IPS-15b (cell line): ENCODE measurements around the gene FOXC2.
"Not testable (repeated sequence)": the region's sequence is repeated elsewhere in the genome, so short reads cannot be mapped to it uniquely, and the experiment has no call there.

Experiments
- H3K27me3 ChIP-seq: one replicate; pipeline ENCODE4 v1.6.1; 2013; ENCODE audit warnings: low read length; ENCODE audit not compliant: control insufficient read depth, insufficient read depth
- H3K36me3 ChIP-seq: one replicate; pipeline ENCODE4 v1.6.1; 2013; ENCODE audit warnings: low read length; ENCODE audit not compliant: control insufficient read depth, insufficient read depth
- H3K4me1 ChIP-seq: one replicate; pipeline ENCODE4 v1.6.1; 2013; ENCODE audit warnings: mild to moderate bottlenecking, low read length; ENCODE audit not compliant: control insufficient read depth, insufficient read depth
- H3K4me3 ChIP-seq: one replicate; pipeline ENCODE4 v1.5.1; 2013; ENCODE audit warnings: low read depth, low read length
- H3K9ac ChIP-seq: one replicate; pipeline ENCODE4 v1.6.1; 2013; ENCODE audit warnings: low read depth, mild to moderate bottlenecking, low read length
- H3K9me3 ChIP-seq: one replicate; pipeline ENCODE4 v1.6.1; 2013; ENCODE audit warnings: mild to moderate bottlenecking, low read length; ENCODE audit not compliant: control insufficient read depth, insufficient read depth

FOXC2 gene

GRCh38 chr16:86587955-86588354, 21.3 kb downstream of the FOXC2 start:
- H3K4me3 ChIP-seq: not testable (repeated sequence)

DNA sequence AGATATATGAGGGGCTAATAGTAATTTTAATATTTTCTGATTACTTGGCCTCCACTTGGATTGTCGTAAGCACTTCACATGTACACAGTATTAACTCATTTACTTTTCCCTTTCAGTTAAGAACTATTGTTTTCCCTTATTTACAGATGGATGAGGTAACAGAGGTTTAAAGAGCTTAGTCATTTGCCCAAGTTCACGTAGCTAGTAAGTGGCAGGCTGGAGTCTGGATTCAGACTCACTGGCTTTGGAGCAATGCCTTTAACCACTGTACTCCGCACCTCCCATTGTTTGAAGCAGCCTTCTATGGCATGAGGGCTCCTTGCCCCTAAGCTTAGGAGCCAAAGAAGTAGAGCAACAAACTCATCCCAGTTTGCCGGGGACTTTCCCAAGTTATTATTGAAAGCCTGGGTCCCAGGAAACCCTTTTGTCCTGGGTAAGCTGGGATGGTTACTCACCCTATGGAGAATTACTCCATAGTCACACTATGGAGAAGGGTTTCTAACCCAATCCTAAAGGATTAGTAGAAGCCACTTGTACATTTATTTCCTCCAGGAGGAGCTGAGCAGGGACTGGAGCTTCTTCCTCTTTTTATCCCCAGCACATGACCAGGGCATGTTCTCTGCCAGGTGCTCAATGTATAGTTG, 24.0 kb downstream of the FOXC2 start:
- Histone ChIP-seq H3K36me3 (no peaks in the 10 kb centered on the region), H3K4me3 (no peak overlapping the region), H3K27me3 (peaks cover 3% of the 10 kb centered on the region), H3K9ac (no peak overlapping the region), H3K9me3 (no peaks in the 10 kb centered on the region), H3K4me1 (peaks cover 2% of the 10 kb centered on the region)

More at GRCh38 chr16:86587955-86588354, 21.3 kb downstream of the FOXC2 start:
- H3K9me3 ChIP-seq, H3K4me1 ChIP-seq, H3K9ac ChIP-seq, H3K36me3 ChIP-seq: not testable (repeated sequence)
- peaks cover 11% of the 10 kb centered on the region for H3K27me3 ChIP-seq

- Histone ChIP-seq H3K36me3 (no peaks in the 10 kb centered on the region), H3K27me3 (peaks cover 3% of the 10 kb centered on the region), H3K4me3 (no peak overlapping the region), H3K4me1 (peaks cover 2% of the 10 kb centered on the region), H3K9me3 (no peaks in the 10 kb centered on the region), H3K9ac (no peak overlapping the region)
Measured at GRCh38 chr16:86591270-86591669, 24.6 kb downstream of the FOXC2 start.

- H3K4me3 ChIP-seq: no peak overlapping the region
- peaks cover 2% of the 10 kb centered on the region for H3K27me3 ChIP-seq
- no peaks in the 10 kb centered on the region for H3K9me3 ChIP-seq
- H3K9ac ChIP-seq: no peak overlapping the region
- no peaks in the 10 kb centered on the region for H3K36me3 ChIP-seq
- H3K4me1 ChIP-seq: peaks cover 2% of the 10 kb centered on the region
Measured at GRCh38 chr16:86593913-86594620, 27.4 kb downstream of the FOXC2 start.

GRCh38 chr16:86594721-86595120, 28.1 kb downstream of the FOXC2 start:
- Histone ChIP-seq H3K9ac (no peak overlapping the region), H3K4me1 (peaks cover 2% of the 10 kb centered on the region), H3K27me3 (peaks cover 2% of the 10 kb centered on the region), H3K36me3 (no peaks in the 10 kb centered on the region), H3K4me3 (no peak overlapping the region), H3K9me3 (no peaks in the 10 kb centered on the region)

DNA sequence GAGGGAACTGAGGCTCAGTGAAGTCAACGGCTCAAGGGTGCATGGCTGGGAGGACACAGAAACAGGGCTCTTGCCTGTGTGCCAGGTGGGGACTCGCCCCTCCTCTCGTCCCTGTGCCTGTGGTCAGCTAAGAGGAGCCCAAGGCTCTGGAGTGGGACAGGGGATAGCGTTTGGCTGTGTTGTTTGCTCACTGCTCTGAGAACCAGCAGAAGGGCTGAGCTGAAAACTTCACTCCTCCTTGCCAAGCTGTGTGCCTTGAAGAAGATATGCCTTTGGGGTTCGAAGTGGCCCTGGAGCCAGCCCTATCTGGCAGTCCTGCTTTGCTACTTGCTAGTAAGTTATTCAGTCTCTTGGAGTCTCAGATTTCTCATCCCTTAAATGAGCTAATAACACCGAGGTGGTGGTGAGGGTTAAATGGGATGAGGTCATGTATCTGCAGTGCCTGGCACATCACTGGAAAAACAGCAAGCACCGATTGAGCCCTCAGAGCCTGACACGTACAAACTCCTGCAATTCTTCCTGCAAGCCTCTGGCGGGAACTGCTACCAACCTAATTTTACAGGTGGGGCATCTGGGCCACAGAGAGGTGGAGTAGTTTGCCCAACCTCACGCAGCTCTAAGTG, 29.5 kb downstream of the FOXC2 start:
- H3K9me3 ChIP-seq: no peaks in the 10 kb centered on the region
- no peak overlapping the region for H3K9ac ChIP-seq
- H3K4me3 ChIP-seq: no peak overlapping the region
- H3K27me3 ChIP-seq: peaks cover 2% of the 10 kb centered on the region
- no peaks in the 10 kb centered on the region for H3K36me3 ChIP-seq
- peaks cover 2% of the 10 kb centered on the region for H3K4me1 ChIP-seq

- peaks cover 2% of the 10 kb centered on the region for H3K4me1 ChIP-seq
- no peaks in the 10 kb centered on the region for H3K36me3 ChIP-seq
- no peaks in the 10 kb centered on the region for H3K9me3 ChIP-seq
- no peak overlapping the region for H3K4me3 ChIP-seq
- H3K9ac ChIP-seq: no peak overlapping the region
- peaks cover 2% of the 10 kb centered on the region for H3K27me3 ChIP-seq
Measured at GRCh38 chr16:86597126-86597879, 30.7 kb downstream of the FOXC2 start.

GRCh38 chr16:86597880-86598606, 31.4 kb downstream of the FOXC2 start:
- Histone ChIP-seq H3K4me1 (peaks cover 2% of the 10 kb centered on the region), H3K9ac (no peak overlapping the region), H3K27me3 (peaks cover 2% of the 10 kb centered on the region), H3K9me3 (no peaks in the 10 kb centered on the region), H3K4me3 (no peak overlapping the region), H3K36me3 (no peaks in the 10 kb centered on the region)

- Histone ChIP-seq H3K4me1 (peaks cover 2% of the 10 kb centered on the region), H3K4me3 (no peak overlapping the region), H3K36me3 (no peaks in the 10 kb centered on the region), H3K27me3 (peaks cover 2% of the 10 kb centered on the region), H3K9me3 (no peaks in the 10 kb centered on the region), H3K9ac (no peak overlapping the region)
Measured at GRCh38 chr16:86598607-86599565, 32.3 kb downstream of the FOXC2 start.

DNA sequence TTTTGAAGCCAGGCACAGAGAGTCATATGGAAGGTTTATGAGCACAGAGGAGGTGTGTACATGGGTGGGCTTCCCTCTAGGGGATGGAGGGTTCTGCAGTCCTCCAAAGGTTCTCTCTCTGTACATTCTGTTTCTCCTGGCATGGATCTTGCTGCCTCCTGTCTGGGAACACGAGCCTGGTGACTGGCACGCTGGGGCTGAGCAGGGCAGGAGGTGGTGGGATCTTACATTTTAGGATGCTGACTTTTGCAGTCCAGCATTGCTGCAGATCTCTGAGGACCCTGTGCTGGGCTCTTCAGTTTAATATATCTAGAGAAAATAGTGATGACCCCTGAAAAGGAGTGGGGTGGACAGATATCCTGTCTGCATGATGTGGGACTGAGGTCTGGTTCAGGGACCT, 34.7 kb downstream of the FOXC2 start:
- Histone ChIP-seq H3K27me3 (peaks cover 2% of the 10 kb centered on the region), H3K4me1 (no peaks in the 10 kb centered on the region), H3K4me3 (no peak overlapping the region), H3K9ac (no peak overlapping the region), H3K9me3 (no peaks in the 10 kb centered on the region), H3K36me3 (no peaks in the 10 kb centered on the region)
